ENCODE measurements around the gene BRD4. TPM values are rescaled to one million over a fixed set of nuclear protein-coding genes. Genes with fewer than 3 reads are reported as not detected.

The BRD4 gene
- total and polyA plus RNA-seq, 2 of the 13 experiments (the other 11 are each of a cell fraction or from before 2014, with no cell fraction given): 10.5 to 11.4 TPM

DNA sequence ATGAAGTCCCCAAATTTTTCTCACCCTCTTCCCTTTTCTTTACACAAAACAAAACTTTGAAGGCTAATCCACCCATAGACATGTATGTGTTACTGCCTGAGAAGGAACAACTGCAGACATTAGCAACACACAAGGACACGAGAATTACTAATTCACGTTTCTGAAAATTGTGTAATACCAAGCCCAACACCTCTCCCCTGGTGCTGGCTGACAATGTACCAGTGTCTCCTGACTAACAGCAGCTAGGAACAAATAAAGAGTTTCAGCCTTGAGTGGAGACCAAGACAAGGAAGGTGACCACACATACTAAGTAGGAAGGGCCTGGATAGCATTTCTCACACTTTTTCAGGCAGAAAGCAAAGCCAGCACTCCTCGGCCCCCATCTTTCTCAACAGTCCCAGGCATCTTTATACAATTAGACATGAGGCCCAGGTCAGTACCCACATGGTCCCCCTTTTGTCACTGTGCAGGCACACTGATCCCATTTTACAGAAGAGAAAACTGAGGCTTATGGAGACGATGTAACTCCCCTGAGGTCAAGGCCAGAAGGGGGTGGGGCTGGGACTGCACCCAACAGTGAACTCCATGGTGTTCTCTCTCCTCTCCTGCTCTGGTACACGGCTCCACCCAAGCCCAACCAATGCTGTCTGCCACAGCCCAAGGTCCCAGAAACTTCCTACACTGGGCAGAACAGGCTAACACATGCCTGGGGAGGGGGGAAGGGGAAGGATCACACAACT lies 8.7 kb downstream of the BRD4 start (continued):
- TF ChIP-seq ZNF383 (CRISPR knock-in tag; IDR thresholded peaks at IDR 0.05; ENCODE audit: borderline replicate concordance) (no peak), DDIT3 (CRISPR knock-in tag; IDR thresholded peaks at IDR 0.05) (no peak), HNF4G (IDR thresholded peaks at IDR 0.05; ENCODE audit: borderline replicate concordance, low read depth, low read length) (no peak), HNF4G (CRISPR knock-in tag; IDR thresholded peaks at IDR 0.05; ENCODE audit: borderline replicate concordance, low read depth) (no peak), SNAPC5 (CRISPR knock-in tag; IDR thresholded peaks at IDR 0.05; ENCODE audit: borderline replicate concordance) (no peak), KLF13 (CRISPR knock-in tag; IDR thresholded peaks at IDR 0.05) (no peak), KLF6 (CRISPR knock-in tag; IDR thresholded peaks at IDR 0.05) (0 out of 2 replicates have a peak, but pooled peaks have one; percentile 15), PHF5A (CRISPR knock-in tag; IDR thresholded peaks at IDR 0.05; ENCODE audit: low read depth, unreplicated experiment) (no peak), GPN1 (CRISPR knock-in tag; IDR thresholded peaks at IDR 0.05; ENCODE audit: borderline replicate concordance) (no peak), ZMAT3 (CRISPR knock-in tag; conservative IDR thresholded peaks at IDR 0.05) (no peak), ZNF747 (CRISPR knock-in tag; IDR thresholded peaks at IDR 0.05; ENCODE audit: borderline replicate concordance) (no peak), RNF2 (conservative IDR thresholded peaks at IDR 0.05; ENCODE audit: low read depth) (no peak)
- TF ChIP-seq, protein P1, sequence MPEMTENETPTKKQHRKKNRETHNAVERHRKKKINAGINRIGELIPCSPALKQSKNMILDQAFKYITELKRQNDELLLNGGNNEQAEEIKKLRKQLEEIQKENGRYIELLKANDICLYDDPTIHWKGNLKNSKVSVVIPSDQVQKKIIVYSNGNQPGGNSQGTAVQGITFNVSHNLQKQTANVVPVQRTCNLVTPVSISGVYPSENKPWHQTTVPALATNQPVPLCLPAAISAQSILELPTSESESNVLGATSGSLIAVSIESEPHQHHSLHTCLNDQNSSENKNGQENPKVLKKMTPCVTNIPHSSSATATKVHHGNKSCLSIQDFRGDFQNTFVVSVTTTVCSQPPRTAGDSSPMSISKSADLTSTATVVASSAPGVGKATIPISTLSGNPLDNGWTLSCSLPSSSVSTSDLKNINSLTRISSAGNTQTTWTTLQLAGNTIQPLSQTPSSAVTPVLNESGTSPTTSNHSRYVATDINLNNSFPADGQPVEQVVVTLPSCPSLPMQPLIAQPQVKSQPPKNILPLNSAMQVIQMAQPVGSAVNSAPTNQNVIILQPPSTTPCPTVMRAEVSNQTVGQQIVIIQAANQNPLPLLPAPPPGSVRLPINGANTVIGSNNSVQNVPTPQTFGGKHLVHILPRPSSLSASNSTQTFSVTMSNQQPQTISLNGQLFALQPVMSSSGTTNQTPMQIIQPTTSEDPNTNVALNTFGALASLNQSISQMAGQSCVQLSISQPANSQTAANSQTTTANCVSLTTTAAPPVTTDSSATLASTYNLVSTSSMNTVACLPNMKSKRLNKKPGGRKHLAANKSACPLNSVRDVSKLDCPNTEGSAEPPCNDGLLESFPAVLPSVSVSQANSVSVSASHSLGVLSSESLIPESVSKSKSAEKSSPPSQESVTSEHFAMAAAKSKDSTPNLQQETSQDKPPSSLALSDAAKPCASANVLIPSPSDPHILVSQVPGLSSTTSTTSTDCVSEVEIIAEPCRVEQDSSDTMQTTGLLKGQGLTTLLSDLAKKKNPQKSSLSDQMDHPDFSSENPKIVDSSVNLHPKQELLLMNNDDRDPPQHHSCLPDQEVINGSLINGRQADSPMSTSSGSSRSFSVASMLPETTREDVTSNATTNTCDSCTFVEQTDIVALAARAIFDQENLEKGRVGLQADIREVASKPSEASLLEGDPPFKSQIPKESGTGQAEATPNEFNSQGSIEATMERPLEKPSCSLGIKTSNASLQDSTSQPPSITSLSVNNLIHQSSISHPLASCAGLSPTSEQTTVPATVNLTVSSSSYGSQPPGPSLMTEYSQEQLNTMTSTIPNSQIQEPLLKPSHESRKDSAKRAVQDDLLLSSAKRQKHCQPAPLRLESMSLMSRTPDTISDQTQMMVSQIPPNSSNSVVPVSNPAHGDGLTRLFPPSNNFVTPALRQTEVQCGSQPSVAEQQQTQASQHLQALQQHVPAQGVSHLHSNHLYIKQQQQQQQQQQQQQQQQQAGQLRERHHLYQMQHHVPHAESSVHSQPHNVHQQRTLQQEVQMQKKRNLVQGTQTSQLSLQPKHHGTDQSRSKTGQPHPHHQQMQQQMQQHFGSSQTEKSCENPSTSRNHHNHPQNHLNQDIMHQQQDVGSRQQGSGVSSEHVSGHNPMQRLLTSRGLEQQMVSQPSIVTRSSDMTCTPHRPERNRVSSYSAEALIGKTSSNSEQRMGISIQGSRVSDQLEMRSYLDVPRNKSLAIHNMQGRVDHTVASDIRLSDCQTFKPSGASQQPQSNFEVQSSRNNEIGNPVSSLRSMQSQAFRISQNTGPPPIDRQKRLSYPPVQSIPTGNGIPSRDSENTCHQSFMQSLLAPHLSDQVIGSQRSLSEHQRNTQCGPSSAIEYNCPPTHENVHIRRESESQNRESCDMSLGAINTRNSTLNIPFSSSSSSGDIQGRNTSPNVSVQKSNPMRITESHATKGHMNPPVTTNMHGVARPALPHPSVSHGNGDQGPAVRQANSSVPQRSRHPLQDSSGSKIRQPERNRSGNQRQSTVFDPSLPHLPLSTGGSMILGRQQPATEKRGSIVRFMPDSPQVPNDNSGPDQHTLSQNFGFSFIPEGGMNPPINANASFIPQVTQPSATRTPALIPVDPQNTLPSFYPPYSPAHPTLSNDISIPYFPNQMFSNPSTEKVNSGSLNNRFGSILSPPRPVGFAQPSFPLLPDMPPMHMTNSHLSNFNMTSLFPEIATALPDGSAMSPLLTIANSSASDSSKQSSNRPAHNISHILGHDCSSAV (CRISPR knock-in tag; IDR thresholded peaks at IDR 0.05; ENCODE audit: borderline replicate concordance): no peak
- TF ChIP-seq, protein P2, sequence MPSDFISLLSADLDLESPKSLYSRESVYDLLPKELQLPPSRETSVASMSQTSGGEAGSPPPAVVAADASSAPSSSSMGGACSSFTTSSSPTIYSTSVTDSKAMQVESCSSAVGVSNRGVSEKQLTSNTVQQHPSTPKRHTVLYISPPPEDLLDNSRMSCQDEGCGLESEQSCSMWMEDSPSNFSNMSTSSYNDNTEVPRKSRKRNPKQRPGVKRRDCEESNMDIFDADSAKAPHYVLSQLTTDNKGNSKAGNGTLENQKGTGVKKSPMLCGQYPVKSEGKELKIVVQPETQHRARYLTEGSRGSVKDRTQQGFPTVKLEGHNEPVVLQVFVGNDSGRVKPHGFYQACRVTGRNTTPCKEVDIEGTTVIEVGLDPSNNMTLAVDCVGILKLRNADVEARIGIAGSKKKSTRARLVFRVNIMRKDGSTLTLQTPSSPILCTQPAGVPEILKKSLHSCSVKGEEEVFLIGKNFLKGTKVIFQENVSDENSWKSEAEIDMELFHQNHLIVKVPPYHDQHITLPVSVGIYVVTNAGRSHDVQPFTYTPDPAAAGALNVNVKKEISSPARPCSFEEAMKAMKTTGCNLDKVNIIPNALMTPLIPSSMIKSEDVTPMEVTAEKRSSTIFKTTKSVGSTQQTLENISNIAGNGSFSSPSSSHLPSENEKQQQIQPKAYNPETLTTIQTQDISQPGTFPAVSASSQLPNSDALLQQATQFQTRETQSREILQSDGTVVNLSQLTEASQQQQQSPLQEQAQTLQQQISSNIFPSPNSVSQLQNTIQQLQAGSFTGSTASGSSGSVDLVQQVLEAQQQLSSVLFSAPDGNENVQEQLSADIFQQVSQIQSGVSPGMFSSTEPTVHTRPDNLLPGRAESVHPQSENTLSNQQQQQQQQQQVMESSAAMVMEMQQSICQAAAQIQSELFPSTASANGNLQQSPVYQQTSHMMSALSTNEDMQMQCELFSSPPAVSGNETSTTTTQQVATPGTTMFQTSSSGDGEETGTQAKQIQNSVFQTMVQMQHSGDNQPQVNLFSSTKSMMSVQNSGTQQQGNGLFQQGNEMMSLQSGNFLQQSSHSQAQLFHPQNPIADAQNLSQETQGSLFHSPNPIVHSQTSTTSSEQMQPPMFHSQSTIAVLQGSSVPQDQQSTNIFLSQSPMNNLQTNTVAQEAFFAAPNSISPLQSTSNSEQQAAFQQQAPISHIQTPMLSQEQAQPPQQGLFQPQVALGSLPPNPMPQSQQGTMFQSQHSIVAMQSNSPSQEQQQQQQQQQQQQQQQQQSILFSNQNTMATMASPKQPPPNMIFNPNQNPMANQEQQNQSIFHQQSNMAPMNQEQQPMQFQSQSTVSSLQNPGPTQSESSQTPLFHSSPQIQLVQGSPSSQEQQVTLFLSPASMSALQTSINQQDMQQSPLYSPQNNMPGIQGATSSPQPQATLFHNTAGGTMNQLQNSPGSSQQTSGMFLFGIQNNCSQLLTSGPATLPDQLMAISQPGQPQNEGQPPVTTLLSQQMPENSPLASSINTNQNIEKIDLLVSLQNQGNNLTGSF (CRISPR knock-in tag; IDR thresholded peaks at IDR 0.05): no peak
